Sigmoid colon (tissue), 7 donors: ENCODE results near the gene TMEM143. TPM values are rescaled to one million over a fixed set of nuclear protein-coding genes. Genes with fewer than 3 reads are reported as not detected.

Source experiments
- DNase-seq: peaks from one replicate; pipeline ENCODE4 v3.0.0-alpha.2; 2019
- H3K27ac ChIP-seq, 4 donors: fragments of 200-600 bp; sonication (generic); one replicate each; pipeline ENCODE4 v1.5.1; 2016 to 2019; ENCODE audit warnings: mild to moderate bottlenecking in 1 of 4
- H3K27me3 ChIP-seq, 3 donors: fragments of 200-600 bp; sonication (generic); one replicate each; pipeline ENCODE4 v1.5.1; 2019; ENCODE audit warnings: mild to moderate bottlenecking in 1 of 3
- H3K36me3 ChIP-seq, 4 donors: fragments of 200-600 bp; sonication (generic); one replicate each; pipeline ENCODE4 v1.5.1; 2016 to 2019
- H3K4me1 ChIP-seq, 4 donors: fragments of 200-600 bp; sonication (generic); one replicate each; pipeline ENCODE4 v1.5.1; 2017 to 2019
- H3K4me3 ChIP-seq, 4 donors: fragments of 200-600 bp; sonication (generic); one replicate each; pipeline ENCODE4 v1.5.1; 2017 to 2019; ENCODE audit warnings: mild to moderate bottlenecking in 2 of 4, moderate library complexity in 1 of 4
- H3K9me3 ChIP-seq, 4 donors: fragments of 200-600 bp in 3 of 4; sonication (generic) in 3 of 4; one replicate each; pipeline versions ENCODE4 v1.5.1 to v1.6.1; 2013 to 2019
- EP300 ChIP-seq, 4 donors: sonication (generic); formaldehyde crosslinking; IDR thresholded peaks; one replicate each; pipeline ENCODE4 v1.6.1; 2017; ENCODE audit warnings: antibody characterized with exemption in 4 of 4
- POLR2A ChIP-seq, 2 donors: fragments of 450-650 bp; IDR thresholded peaks; one replicate each; pipeline ENCODE4 v1.6.1; 2016; ENCODE audit warnings: antibody characterized with exemption in 2 of 2, mild to moderate bottlenecking in 2 of 2, moderate library complexity in 2 of 2
- POLR2AphosphoS5 ChIP-seq, 4 donors: sonication (generic); formaldehyde crosslinking; IDR thresholded peaks; one replicate each; pipeline ENCODE4 v1.6.1; 2017; ENCODE audit warnings: antibody characterized with exemption in 4 of 4
- WGBS, 2 donors: extraction: QIAGEN DNeasy Blood & Tissue Kit; methylation state at CpG; one replicate each; pipeline ENCODE4 v1.1.7; 2013; 5-methylcytosine and 5-hydroxymethylcytosine counted together
- intact Hi-C: fragments of 100-400 bp; cut with DNase I; formaldehyde crosslinking; loops from one replicate; pipeline ENCODE4 v1.15.1; 2023
- polyA plus RNA-seq, 3 donors: library from polyadenylated mRNA; stranded (reverse); fragments of 200-250 nt; gene quantifications; one replicate each; pipeline ENCODE4 v1.2.3, GENCODE V29; 2013
- total RNA-seq, 4 donors: library from RNA; depleted of rRNA; stranded (reverse); fragments of >200 nt; gene quantifications; one replicate each; pipeline ENCODE4 v1.1.0, GENCODE V29; 2016
- TF ChIP-seq, protein P1 (sequence below), 4 experiments: fragments of 450-650 bp in 3 of 4; fragments of 200-600 bp in 1 of 4; IDR thresholded peaks; one replicate each; pipeline ENCODE4 v1.5.1; 2016 to 2019; ENCODE audit warnings: antibody characterized with exemption in 4 of 4, mild to moderate bottlenecking in 3 of 4, moderate library complexity in 2 of 4
- donor health status: healthy with polysubstance abuse.
- donor health status: Bipolar disorder and iron deficiency.
- donor health status: healthy.

Gene TMEM143
- total and polyA plus RNA-seq, 7 donors, result 4.2 to 8.9 (median 6.8) TPM

DNA sequence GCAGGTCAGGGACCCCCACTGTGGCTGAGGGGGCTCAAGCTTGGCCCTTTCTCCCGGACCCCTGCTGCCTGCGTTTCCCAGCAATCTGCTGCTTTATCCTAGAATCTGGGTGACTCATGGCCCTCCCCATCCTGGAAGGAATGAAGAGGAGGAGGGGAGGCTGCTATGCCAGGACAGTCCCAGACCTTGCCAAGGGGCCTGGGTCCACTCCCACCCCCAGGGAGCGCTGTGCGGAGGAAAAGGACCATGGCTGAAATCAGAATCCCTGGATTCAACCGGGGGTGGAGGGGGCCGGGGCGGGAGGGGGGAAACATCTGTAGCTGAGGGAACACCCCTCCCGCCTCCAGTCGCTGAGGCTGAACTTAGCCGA is 73.4 kb downstream of the TMEM143 start:
- Histone ChIP-seq H3K36me3 (no peaks in the 10 kb centered on the region), H3K27ac (peak overlapping the region in 1 of 4 donors; percentile 41), H3K27me3 (peaks cover 0 to 15% (median 7%) of the 10 kb centered on the region in 3 donors), H3K4me1 (peaks cover 0 to 16% (median 11%) of the 10 kb centered on the region in 4 donors), H3K9me3 (no peaks in the 10 kb centered on the region), H3K4me3 (peak overlapping the region in 3 of 4 donors; percentile 38 to 49 (median 43))
- WGBS, 2 donors, result 24 to 27% methylated on average over 10 of the region's 10 CpGs
- no peak for DNase-seq
- TF ChIP-seq, protein P1, sequence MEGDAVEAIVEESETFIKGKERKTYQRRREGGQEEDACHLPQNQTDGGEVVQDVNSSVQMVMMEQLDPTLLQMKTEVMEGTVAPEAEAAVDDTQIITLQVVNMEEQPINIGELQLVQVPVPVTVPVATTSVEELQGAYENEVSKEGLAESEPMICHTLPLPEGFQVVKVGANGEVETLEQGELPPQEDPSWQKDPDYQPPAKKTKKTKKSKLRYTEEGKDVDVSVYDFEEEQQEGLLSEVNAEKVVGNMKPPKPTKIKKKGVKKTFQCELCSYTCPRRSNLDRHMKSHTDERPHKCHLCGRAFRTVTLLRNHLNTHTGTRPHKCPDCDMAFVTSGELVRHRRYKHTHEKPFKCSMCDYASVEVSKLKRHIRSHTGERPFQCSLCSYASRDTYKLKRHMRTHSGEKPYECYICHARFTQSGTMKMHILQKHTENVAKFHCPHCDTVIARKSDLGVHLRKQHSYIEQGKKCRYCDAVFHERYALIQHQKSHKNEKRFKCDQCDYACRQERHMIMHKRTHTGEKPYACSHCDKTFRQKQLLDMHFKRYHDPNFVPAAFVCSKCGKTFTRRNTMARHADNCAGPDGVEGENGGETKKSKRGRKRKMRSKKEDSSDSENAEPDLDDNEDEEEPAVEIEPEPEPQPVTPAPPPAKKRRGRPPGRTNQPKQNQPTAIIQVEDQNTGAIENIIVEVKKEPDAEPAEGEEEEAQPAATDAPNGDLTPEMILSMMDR (IDR thresholded peaks at IDR 0.05), result no peak
- TF ChIP-seq EP300 (IDR thresholded peaks at IDR 0.05) (no peak), POLR2AphosphoS5 (IDR thresholded peaks at IDR 0.05) (no peak), POLR2A (IDR thresholded peaks at IDR 0.05) (no peak)
- intact Hi-C loops, result no loop called here

DNA sequence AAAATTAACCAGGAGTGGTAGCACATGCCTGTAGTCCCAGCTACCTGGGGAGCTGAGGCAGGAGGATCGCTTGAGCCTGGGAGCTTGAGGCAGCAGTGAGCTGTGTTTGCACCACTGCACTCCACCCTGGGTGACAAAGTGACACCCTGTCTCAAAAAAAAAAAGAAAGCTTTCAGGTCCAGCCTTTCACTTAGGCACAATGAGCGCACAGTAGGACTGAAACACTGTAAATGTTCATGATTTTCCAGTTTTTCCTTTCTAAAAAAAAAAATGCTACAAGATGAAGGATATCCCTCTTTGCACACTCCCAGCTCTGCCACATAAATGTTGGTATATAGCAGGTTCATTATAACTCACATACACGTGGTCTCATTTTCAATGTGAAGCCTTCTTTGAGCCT is 76.0 kb downstream of the TMEM143 start:
- WGBS, 2 donors, result 82 to 93% methylated on average over 3 of the region's 3 CpGs
- intact Hi-C loops, result no loop called here
- Histone ChIP-seq H3K27ac (no peak overlapping the region), H3K4me1 (peaks cover 0 to 16% (median 11%) of the 10 kb centered on the region in 4 donors), H3K36me3 (no peaks in the 10 kb centered on the region), H3K4me3 (no peak overlapping the region), H3K9me3 (no peaks in the 10 kb centered on the region), H3K27me3 (peaks cover 0 to 12% (median 7%) of the 10 kb centered on the region in 3 donors)
- TF ChIP-seq, protein P1 (IDR thresholded peaks at IDR 0.05), result no peak
- TF ChIP-seq POLR2AphosphoS5 (IDR thresholded peaks at IDR 0.05), result no peak
- no peak for TF ChIP-seq EP300 (IDR thresholded peaks at IDR 0.05)
- TF ChIP-seq POLR2A (IDR thresholded peaks at IDR 0.05), result no peak
- DNase-seq, result no peak

DNA sequence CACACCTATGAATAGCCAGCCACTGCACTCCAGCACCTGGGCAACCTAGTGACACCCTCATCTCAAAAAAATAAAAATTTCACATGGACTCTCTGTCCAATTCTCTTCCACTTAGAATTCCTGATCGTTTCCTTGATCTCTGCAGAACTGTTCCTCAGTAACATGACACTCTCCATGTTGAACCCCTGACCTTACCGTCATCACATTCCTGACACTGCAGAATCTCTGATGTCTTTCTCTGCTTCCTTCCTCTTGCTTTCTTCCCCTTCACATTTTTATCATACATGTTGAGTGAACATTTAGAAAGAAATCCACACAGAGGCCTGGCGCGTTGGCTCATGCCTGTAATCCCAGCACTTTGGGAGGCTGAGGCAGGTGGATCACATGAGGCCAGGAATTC is 78.8 kb downstream of the TMEM143 start:
- intact Hi-C loops, result no loop called here
- H3K36me3 ChIP-seq, result no peaks in the 10 kb centered on the region
- no peaks in the 10 kb centered on the region for H3K9me3 ChIP-seq
- 85 to 90% methylated on average over 4 of the region's 4 CpGs for WGBS, 2 donors
- TF ChIP-seq POLR2A (IDR thresholded peaks at IDR 0.05) (no peak), EP300 (IDR thresholded peaks at IDR 0.05) (no peak), POLR2AphosphoS5 (IDR thresholded peaks at IDR 0.05) (no peak)
- TF ChIP-seq, protein P1 (IDR thresholded peaks at IDR 0.05), result no peak
- no peaks in the 10 kb centered on the region for H3K27me3 ChIP-seq
- no peaks in the 10 kb centered on the region for H3K4me1 ChIP-seq
- DNase-seq, result no peak
- H3K4me3 ChIP-seq, result no peak overlapping the region
- no peak overlapping the region for H3K27ac ChIP-seq

DNA sequence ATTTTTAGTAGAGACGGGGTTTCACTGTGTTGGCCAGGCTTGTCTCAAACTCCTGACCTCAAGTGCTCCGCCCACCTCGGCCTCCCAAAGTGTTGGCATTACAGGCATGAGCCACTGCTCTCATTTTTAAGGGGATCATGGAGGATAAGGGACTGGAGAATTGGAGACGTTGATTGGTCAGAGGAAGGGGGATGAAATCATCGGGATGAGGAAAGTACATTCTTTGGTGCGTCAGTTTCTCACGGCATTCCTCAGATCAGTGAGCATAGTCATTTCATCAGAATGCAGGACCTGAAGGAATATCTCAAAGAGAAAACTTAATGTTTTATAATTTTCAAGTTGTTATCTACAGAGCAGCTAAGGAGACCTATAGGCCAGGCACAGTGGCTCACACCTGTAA is 79.8 kb downstream of the TMEM143 start:
- Histone ChIP-seq H3K36me3 (no peaks in the 10 kb centered on the region), H3K27ac (no peak overlapping the region), H3K4me1 (no peaks in the 10 kb centered on the region), H3K9me3 (no peaks in the 10 kb centered on the region), H3K27me3 (no peaks in the 10 kb centered on the region), H3K4me3 (no peak overlapping the region)
- no peak for DNase-seq
- intact Hi-C loops, result no loop called here
- TF ChIP-seq POLR2AphosphoS5 (IDR thresholded peaks at IDR 0.05) (no peak), POLR2A (IDR thresholded peaks at IDR 0.05) (no peak), EP300 (IDR thresholded peaks at IDR 0.05) (no peak)
- TF ChIP-seq, protein P1 (IDR thresholded peaks at IDR 0.05), result no peak
- WGBS, 2 donors, result 96% methylated on average over 7 of the region's 7 CpGs

Other genes starting within 250 kb of the TMEM143 start
- gene LIG1, start 193.6 kb downstream of the TMEM143 start, total RNA-seq, result 10 to 100 TPM in 1 of 4 donors, 1 to 10 TPM in 3; 4.3 to 16.9 (median 6.5) TPM
- 10 to 100 TPM; 11.4 to 41.6 (median 15.5) TPM for gene LIG1, start 193.6 kb downstream of the TMEM143 start, polyA plus RNA-seq
- gene ZSWIM9, start 193.3 kb downstream of the TMEM143 start, total RNA-seq, result 1 to 10 TPM; 2.4 to 10.0 (median 4.0) TPM
- 1 to 10 TPM; 4.2 to 6.1 (median 6.0) TPM for gene ZSWIM9, start 193.3 kb downstream of the TMEM143 start, polyA plus RNA-seq
- 10 to 100 TPM; 14.2 to 37.7 (median 24.7) TPM for gene CARD8, start 108.0 kb downstream of the TMEM143 start, total RNA-seq
- 10 to 100 TPM in 1 of 3 donors, 1 to 10 TPM in 2; 6.0 to 31.0 (median 8.1) TPM for gene CARD8, start 108.0 kb downstream of the TMEM143 start, polyA plus RNA-seq
- not detected for gene ZNF114, start 93.9 kb downstream of the TMEM143 start, total RNA-seq
- under 1 TPM in 1 of 3 donors, not detected in 2; 0.26 TPM for gene ZNF114, start 93.9 kb downstream of the TMEM143 start, polyA plus RNA-seq
- 10 to 100 TPM; 60.4 to 77.1 (median 69.7) TPM for gene EMP3, start 38.4 kb downstream of the TMEM143 start, total RNA-seq
- 10 to 100 TPM; 21.7 to 47.7 (median 42.0) TPM for gene EMP3, start 38.4 kb downstream of the TMEM143 start, polyA plus RNA-seq
- not detected for gene SYNGR4, start 427 bp upstream of the TMEM143 start, total RNA-seq
- gene SYNGR4, start 427 bp upstream of the TMEM143 start, polyA plus RNA-seq, result under 1 TPM in 1 of 3 donors, not detected in 2; 0.25 TPM
- 100 to 1,000 TPM in 1 of 4 donors, 10 to 100 TPM in 3; 61.5 to 109 (median 71.1) TPM for gene KDELR1, start 27.6 kb upstream of the TMEM143 start, total RNA-seq
- gene KDELR1, start 27.6 kb upstream of the TMEM143 start, polyA plus RNA-seq, result 100 to 1,000 TPM in 1 of 3 donors, 10 to 100 TPM in 2; 74.7 to 195 (median 87.7) TPM
- gene GRIN2D, start 29.7 kb upstream of the TMEM143 start, total RNA-seq, result under 1 TPM in 3 of 4 donors, not detected in 1; under 0.01 to 0.36 (median 0.16) TPM
- gene GRIN2D, start 29.7 kb upstream of the TMEM143 start, polyA plus RNA-seq, result under 1 TPM in 1 of 3 donors, not detected in 2; 0.26 TPM
- gene GRWD1, start 82.0 kb upstream of the TMEM143 start, total RNA-seq, result 10 to 100 TPM; 12.5 to 25.5 (median 17.6) TPM
- gene GRWD1, start 82.0 kb upstream of the TMEM143 start, polyA plus RNA-seq, result 10 to 100 TPM in 1 of 3 donors, 1 to 10 TPM in 2; 7.8 to 21.5 (median 9.9) TPM
- 1 to 10 TPM in 1 of 4 donors, under 1 TPM in 3; 0.16 to 1.4 (median 0.49) TPM for gene KCNJ14, start 91.6 kb upstream of the TMEM143 start, total RNA-seq
- gene KCNJ14, start 91.6 kb upstream of the TMEM143 start, polyA plus RNA-seq, result under 1 TPM in 2 of 3 donors, not detected in 1; under 0.01 to 0.61 TPM
- gene CYTH2, start 105.4 kb upstream of the TMEM143 start, total RNA-seq, result 10 to 100 TPM; 30.0 to 49.3 (median 35.8) TPM
- 10 to 100 TPM; 52.8 to 71.4 (median 64.9) TPM for gene CYTH2, start 105.4 kb upstream of the TMEM143 start, polyA plus RNA-seq
- gene LMTK3, start 147.9 kb upstream of the TMEM143 start, total RNA-seq, result 1 to 10 TPM in 1 of 4 donors, under 1 TPM in 1, not detected in 2; 0.14 to 1.1 TPM
- 1 to 10 TPM in 1 of 3 donors, under 1 TPM in 1, not detected in 1; 0.23 to 1.7 TPM for gene LMTK3, start 147.9 kb upstream of the TMEM143 start, polyA plus RNA-seq
- gene SULT2B1, start 188.2 kb upstream of the TMEM143 start, total RNA-seq, result under 1 TPM in 1 of 4 donors, not detected in 3; 0.82 TPM
- gene SULT2B1, start 188.2 kb upstream of the TMEM143 start, polyA plus RNA-seq, result 1 to 10 TPM; 1.2 to 2.8 (median 2.4) TPM
- gene SPACA4, start 242.8 kb upstream of the TMEM143 start, total RNA-seq, result not detected
- gene SPACA4, start 242.8 kb upstream of the TMEM143 start, polyA plus RNA-seq, result under 1 TPM in 1 of 3 donors, not detected in 2; 0.34 TPM